HEK293 (cell line): ENCODE results near the gene RABGGTA.

Experiments
- MEIS1 ChIP-seq: sonication (generic); formaldehyde crosslinking; IDR thresholded peaks from 2 replicates; pipeline ENCODE4 v1.8.1; 2022; ENCODE audit warnings: missing genetic modification reagents, mild to moderate bottlenecking, borderline replicate concordance
- SP2 ChIP-seq: fragments of 450-650 bp; formaldehyde crosslinking; IDR thresholded peaks from 2 replicates; pipeline ENCODE4 v1.5.1; 2016; ENCODE audit warnings: missing biosample characterization, missing genetic modification characterization
- SP7 ChIP-seq: fragments of 450-650 bp; formaldehyde crosslinking; IDR thresholded peaks from 2 replicates; pipeline ENCODE4 v1.5.1; 2016; ENCODE audit warnings: missing biosample characterization, missing genetic modification characterization
- ZBTB7A ChIP-seq: fragments of 450-650 bp; formaldehyde crosslinking; IDR thresholded peaks from 2 replicates; pipeline ENCODE4 v1.5.1; 2016; ENCODE audit warnings: low read depth, missing biosample characterization, missing genetic modification characterization
- ZNF10 ChIP-seq: fragments of 450-650 bp; formaldehyde crosslinking; IDR thresholded peaks from 2 replicates; pipeline ENCODE4 v1.5.1; 2017; ENCODE audit warnings: missing biosample characterization, missing genetic modification characterization
- ZNF274 ChIP-seq, 2 experiments: fragments of 200-500 bp in 1 of 2; fragments of 450-650 bp in 1 of 2; sonication (Bioruptor generic) in 1 of 2; formaldehyde crosslinking in 1 of 2; IDR thresholded peaks; 2 replicates each; pipeline versions ENCODE4 v1.5.1 to v1.6.1; 2014 to 2016; ENCODE audit warnings: borderline replicate concordance in 1 of 2, inconsistent platforms in 1 of 2, low read length in 1 of 2, missing biosample characterization in 1 of 2, missing genetic modification characterization in 1 of 2
- ZNF350 ChIP-seq: fragments of 450-650 bp; formaldehyde crosslinking; IDR thresholded peaks from 2 replicates; pipeline ENCODE4 v1.5.0; 2017; ENCODE audit warnings: missing biosample characterization, mild to moderate bottlenecking, missing genetic modification characterization
- ZNF660 ChIP-seq: fragments of 450-650 bp; IDR thresholded peaks from 2 replicates; pipeline ENCODE4 v1.5.1; 2018; ENCODE audit warnings: missing biosample characterization, mild to moderate bottlenecking, missing genetic modification characterization
- ZNF76 ChIP-seq: fragments of 450-650 bp; formaldehyde crosslinking; IDR thresholded peaks from 2 replicates; pipeline ENCODE4; 2016; ENCODE audit warnings: low read depth, missing biosample characterization, missing genetic modification characterization, borderline replicate concordance
- ZSCAN30 ChIP-seq: fragments of 450-650 bp; IDR thresholded peaks from 2 replicates; pipeline ENCODE4 v1.5.1; 2018; ENCODE audit warnings: missing biosample characterization, mild to moderate bottlenecking, missing genetic modification characterization, moderate library complexity
- TF ChIP-seq, protein P1 (sequence below): fragments of 450-650 bp; formaldehyde crosslinking; IDR thresholded peaks from 2 replicates; pipeline ENCODE4 v1.5.1; 2016; ENCODE audit warnings: missing biosample characterization, missing genetic modification characterization
- TF ChIP-seq, protein P2 (sequence below): fragments of 450-650 bp; formaldehyde crosslinking; IDR thresholded peaks from 2 replicates; pipeline ENCODE4 v1.5.1; 2016; ENCODE audit warnings: missing biosample characterization, missing genetic modification characterization, borderline replicate concordance
- TF ChIP-seq, protein P3 (sequence below): fragments of 450-650 bp; IDR thresholded peaks from 2 replicates; pipeline ENCODE4 v1.5.1; 2018; ENCODE audit warnings: missing biosample characterization, missing genetic modification characterization

GRCh38 chr14:24267516-24267915 lies 3.9 kb downstream of the RABGGTA start:
- TF ChIP-seq ZBTB7A = no peak
- TF ChIP-seq MEIS1 (CRISPR knock-in tag) = no peak
- TF ChIP-seq, protein P1, sequence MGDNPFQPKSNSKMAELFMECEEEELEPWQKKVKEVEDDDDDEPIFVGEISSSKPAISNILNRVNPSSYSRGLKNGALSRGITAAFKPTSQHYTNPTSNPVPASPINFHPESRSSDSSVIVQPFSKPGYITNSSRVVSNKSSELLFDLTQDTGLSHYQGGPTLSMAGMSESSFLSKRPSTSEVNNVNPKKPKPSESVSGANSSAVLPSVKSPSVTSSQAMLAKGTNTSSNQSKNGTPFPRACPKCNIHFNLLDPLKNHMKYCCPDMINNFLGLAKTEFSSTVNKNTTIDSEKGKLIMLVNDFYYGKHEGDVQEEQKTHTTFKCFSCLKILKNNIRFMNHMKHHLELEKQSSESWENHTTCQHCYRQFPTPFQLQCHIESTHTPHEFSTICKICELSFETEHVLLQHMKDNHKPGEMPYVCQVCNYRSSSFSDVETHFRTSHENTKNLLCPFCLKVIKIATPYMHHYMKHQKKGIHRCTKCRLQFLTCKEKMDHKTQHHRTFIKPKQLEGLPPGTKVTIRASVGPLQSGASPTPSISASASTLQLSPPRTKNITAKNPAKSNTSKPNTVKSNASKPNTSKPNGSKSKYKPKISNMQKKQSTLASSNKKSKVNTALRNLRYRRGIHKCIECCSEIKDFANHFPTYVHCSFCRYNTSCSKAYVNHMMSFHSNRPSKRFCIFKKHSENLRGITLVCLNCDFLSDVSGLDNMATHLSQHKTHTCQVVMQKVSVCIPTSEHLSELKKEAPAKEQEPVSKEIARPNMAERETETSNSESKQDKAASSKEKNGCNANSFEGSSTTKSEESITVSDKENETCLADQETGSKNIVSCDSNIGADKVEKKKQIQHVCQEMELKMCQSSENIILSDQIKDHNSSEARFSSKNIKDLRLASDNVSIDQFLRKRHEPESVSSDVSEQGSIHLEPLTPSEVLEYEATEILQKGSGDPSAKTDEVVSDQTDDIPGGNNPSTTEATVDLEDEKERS (tag by site-specific recombination) = no peak
- TF ChIP-seq ZSCAN30 (tag by site-specific recombination) = no peak
- TF ChIP-seq, protein P2, sequence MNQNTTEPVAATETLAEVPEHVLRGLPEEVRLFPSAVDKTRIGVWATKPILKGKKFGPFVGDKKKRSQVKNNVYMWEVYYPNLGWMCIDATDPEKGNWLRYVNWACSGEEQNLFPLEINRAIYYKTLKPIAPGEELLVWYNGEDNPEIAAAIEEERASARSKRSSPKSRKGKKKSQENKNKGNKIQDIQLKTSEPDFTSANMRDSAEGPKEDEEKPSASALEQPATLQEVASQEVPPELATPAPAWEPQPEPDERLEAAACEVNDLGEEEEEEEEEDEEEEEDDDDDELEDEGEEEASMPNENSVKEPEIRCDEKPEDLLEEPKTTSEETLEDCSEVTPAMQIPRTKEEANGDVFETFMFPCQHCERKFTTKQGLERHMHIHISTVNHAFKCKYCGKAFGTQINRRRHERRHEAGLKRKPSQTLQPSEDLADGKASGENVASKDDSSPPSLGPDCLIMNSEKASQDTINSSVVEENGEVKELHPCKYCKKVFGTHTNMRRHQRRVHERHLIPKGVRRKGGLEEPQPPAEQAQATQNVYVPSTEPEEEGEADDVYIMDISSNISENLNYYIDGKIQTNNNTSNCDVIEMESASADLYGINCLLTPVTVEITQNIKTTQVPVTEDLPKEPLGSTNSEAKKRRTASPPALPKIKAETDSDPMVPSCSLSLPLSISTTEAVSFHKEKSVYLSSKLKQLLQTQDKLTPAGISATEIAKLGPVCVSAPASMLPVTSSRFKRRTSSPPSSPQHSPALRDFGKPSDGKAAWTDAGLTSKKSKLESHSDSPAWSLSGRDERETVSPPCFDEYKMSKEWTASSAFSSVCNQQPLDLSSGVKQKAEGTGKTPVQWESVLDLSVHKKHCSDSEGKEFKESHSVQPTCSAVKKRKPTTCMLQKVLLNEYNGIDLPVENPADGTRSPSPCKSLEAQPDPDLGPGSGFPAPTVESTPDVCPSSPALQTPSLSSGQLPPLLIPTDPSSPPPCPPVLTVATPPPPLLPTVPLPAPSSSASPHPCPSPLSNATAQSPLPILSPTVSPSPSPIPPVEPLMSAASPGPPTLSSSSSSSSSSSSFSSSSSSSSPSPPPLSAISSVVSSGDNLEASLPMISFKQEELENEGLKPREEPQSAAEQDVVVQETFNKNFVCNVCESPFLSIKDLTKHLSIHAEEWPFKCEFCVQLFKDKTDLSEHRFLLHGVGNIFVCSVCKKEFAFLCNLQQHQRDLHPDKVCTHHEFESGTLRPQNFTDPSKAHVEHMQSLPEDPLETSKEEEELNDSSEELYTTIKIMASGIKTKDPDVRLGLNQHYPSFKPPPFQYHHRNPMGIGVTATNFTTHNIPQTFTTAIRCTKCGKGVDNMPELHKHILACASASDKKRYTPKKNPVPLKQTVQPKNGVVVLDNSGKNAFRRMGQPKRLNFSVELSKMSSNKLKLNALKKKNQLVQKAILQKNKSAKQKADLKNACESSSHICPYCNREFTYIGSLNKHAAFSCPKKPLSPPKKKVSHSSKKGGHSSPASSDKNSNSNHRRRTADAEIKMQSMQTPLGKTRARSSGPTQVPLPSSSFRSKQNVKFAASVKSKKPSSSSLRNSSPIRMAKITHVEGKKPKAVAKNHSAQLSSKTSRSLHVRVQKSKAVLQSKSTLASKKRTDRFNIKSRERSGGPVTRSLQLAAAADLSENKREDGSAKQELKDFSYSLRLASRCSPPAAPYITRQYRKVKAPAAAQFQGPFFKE (tag by site-specific recombination) = no peak
- no peak for TF ChIP-seq SP7
- no peak for TF ChIP-seq ZNF350 (tag by site-specific recombination)
- TF ChIP-seq ZNF10 = no peak
- TF ChIP-seq, protein P3, sequence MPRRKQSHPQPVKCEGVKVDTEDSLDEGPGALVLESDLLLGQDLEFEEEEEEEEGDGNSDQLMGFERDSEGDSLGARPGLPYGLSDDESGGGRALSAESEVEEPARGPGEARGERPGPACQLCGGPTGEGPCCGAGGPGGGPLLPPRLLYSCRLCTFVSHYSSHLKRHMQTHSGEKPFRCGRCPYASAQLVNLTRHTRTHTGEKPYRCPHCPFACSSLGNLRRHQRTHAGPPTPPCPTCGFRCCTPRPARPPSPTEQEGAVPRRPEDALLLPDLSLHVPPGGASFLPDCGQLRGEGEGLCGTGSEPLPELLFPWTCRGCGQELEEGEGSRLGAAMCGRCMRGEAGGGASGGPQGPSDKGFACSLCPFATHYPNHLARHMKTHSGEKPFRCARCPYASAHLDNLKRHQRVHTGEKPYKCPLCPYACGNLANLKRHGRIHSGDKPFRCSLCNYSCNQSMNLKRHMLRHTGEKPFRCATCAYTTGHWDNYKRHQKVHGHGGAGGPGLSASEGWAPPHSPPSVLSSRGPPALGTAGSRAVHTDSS (tag by site-specific recombination) = no peak
- no peak for TF ChIP-seq ZNF76 (tag by site-specific recombination)
- no peak for TF ChIP-seq ZNF660 (tag by site-specific recombination)
- no peak for TF ChIP-seq ZNF274 (IDR thresholded peaks at IDR 0.05; ENCODE audit: low read length)
- no peak for TF ChIP-seq ZNF274 (tag by site-specific recombination; IDR thresholded peaks at IDR 0.05; ENCODE audit: borderline replicate concordance)
- no peak for TF ChIP-seq SP2
